ENCODE data around the gene AZU1. TPM values are rescaled to one million over a fixed set of nuclear protein-coding genes. Genes with fewer than 3 reads are reported as not detected.

AZU1 gene
- total and polyA plus RNA-seq, 2 of the 8 experiments (the other 6 are each of a cell fraction or from before 2014, with no cell fraction given): 0.80 to 1.3 TPM

GRCh38 chr19:873561-874041, 46.0 kb downstream of the AZU1 start:
- H3K4ac ChIP-seq (replicated peaks; ENCODE audit: insufficient read length, low read depth, low read length): no peak overlapping the region
- peaks cover 2% of the 10 kb centered on the region for H3K79me1 ChIP-seq (ENCODE audit: low read depth, low read length)
- no peak overlapping the region for H3K56ac ChIP-seq (replicated peaks; ENCODE audit: insufficient read length, low read depth, low read length)
- peak overlapping the region; percentile 68; the same call in 1 of the 2 replicates for H2BK12ac ChIP-seq (ENCODE audit: low read depth, low read length)
- FAIRE-seq (no peak), DNase-seq (ENCODE audit: low read depth in 1 of 2, low spot score in 2 of 2) (no peak)
- peaks cover 0 to 3% of the 10 kb centered on the region in 2 experiments; a peak in 1 of 4 replicates for H3K9me3 ChIP-seq (ENCODE audit: insufficient read depth in 2 of 2, low read depth in 1 of 2, low read length in 1 of 2)
- no peak overlapping the region; the same call in 1 of the 2 replicates for H2AK5ac ChIP-seq (ENCODE audit: low read depth, low read length)
- no peaks in the 10 kb centered on the region for H3K27me3 ChIP-seq (replicated peaks in 1 of 4; ENCODE audit: control insufficient read depth in 3 of 4, extremely low read depth in 1 of 4, insufficient read depth in 3 of 4, low read length in 3 of 4)
- H3K79me2 ChIP-seq (ENCODE audit: control insufficient read depth in 1 of 2, insufficient read depth in 2 of 2, low read length in 2 of 2): no peaks in the 10 kb centered on the region
- H4K8ac ChIP-seq (ENCODE audit: extremely low read depth, insufficient read depth, low read length): no peak overlapping the region; the same call in 1 of the 2 replicates
- 92% methylated on average over 16 of the region's 22 CpGs; no CpG with 5 or more reads in 1 of the 2 experiments for WGBS, 2 experiments (ENCODE audit: extremely low coverage in 1 of 2, insufficient coverage in 1 of 2, insufficient read length in 1 of 2, insufficient replicate concordance in 2 of 2, low coverage in 1 of 2, low lambda C conversion rate in 2 of 2, missing lambda C conversion rate in 1 of 2)
- no peak overlapping the region for H4K91ac ChIP-seq (replicated peaks; ENCODE audit: insufficient read length, low read length)
- H3K4me2 ChIP-seq (ENCODE audit: insufficient read depth in 1 of 2, low read depth in 2 of 2, low read length in 2 of 2): no peak overlapping the region
- no peak overlapping the region for H3K14ac ChIP-seq (ENCODE audit: insufficient read length)
- no peak overlapping the region for H2BK120ac ChIP-seq (replicated peaks; ENCODE audit: low read depth, low read length)
- peak overlapping the region; percentile 40; the same call in 1 of the 2 replicates for H2BK15ac ChIP-seq (ENCODE audit: low read length)
- H3K4me1 ChIP-seq (replicated peaks in 1 of 4; ENCODE audit: control insufficient read depth in 3 of 4, insufficient read depth in 4 of 4, low read length in 3 of 4): peaks cover 0 to 12% (median 4%) of the 10 kb centered on the region in 4 experiments; a peak in 5 of 7 replicates
- H3K23me2 ChIP-seq (ENCODE audit: low read depth, low read length): no peaks in the 10 kb centered on the region
- no peak overlapping the region for H3K4me3 ChIP-seq (ENCODE audit: extremely low read depth in 1 of 4, insufficient read depth in 2 of 4, low read depth in 3 of 4, low read length in 4 of 4)
- H2AFZ ChIP-seq (ENCODE audit: low read length): no peak overlapping the region
- TF ChIP-seq GABPA (IDR thresholded peaks at IDR 0.05; ENCODE audit: borderline replicate concordance, insufficient read depth, low read length) (no peak), TAF7 (optimal IDR thresholded peaks at IDR 0.05; ENCODE audit: borderline replicate concordance, low read depth, low read length) (no peak), JUND (IDR thresholded peaks at IDR 0.05; ENCODE audit: low read length) (no peak), CTBP2 (IDR thresholded peaks at IDR 0.05; ENCODE audit: borderline replicate concordance, insufficient read depth, insufficient read length, low read length) (no peak), MAX (IDR thresholded peaks at IDR 0.05) (no peak)
- H3K27ac ChIP-seq (ENCODE audit: low read depth, low read length): no peak overlapping the region
- ChIA-PET CTCF (ENCODE audit: partially characterized antibody) (interaction anchor here (0.7 to 3.1 kb wide), 5 partner anchors 9 to 108 kb away, joined by 3 to 16 read pairs (median 5); no protein-coding TSS in a partner anchor), POLR2A (ENCODE audit: partially characterized antibody) (interaction anchor here (0.6 to 11.5 kb wide), 7 partner anchors 10 to 148 kb away, joined by 3 to 82 read pairs (median 4); partner anchors contain the start of genes ELANE, MED16, RNU6-2 and RNU6-9)
- peak overlapping the region; percentile 56; the same call in 1 of the 2 replicates for H2BK5ac ChIP-seq (ENCODE audit: low read depth, low read length)
- no peak overlapping the region for H2BK20ac ChIP-seq (ENCODE audit: low read length)
- H4K5ac ChIP-seq (ENCODE audit: insufficient read length, low read depth, low read length): no peak overlapping the region
- H3K18ac ChIP-seq (ENCODE audit: extremely low read depth, low read length): peak overlapping the region; percentile 48; the same call in 1 of the 2 replicates
- H3K36me3 ChIP-seq (ENCODE audit: control insufficient read depth in 2 of 4, insufficient read depth in 4 of 4, low read length in 3 of 4): peaks cover 0 to 12% (median 0%) of the 10 kb centered on the region in 4 experiments; a peak in 3 of 8 replicates
- H3K23ac ChIP-seq (ENCODE audit: insufficient read length): no peak overlapping the region
- peaks cover 4 to 5% of the 10 kb centered on the region in 2 experiments for H4K20me1 ChIP-seq (replicated peaks in 1 of 2; ENCODE audit: control insufficient read depth in 1 of 2, insufficient read depth in 2 of 2, low read length in 2 of 2)
- no peak overlapping the region for H3K9ac ChIP-seq (replicated peaks in 1 of 4; ENCODE audit: extremely low read depth in 1 of 4, low read depth in 3 of 4, low read length in 3 of 4)
